NCI-H1105 treated with DMSO at 0.1 percent for 48 hours (cell line): ENCODE data around the gene COMMD1.
"Not testable (repeated sequence)": the region's sequence is repeated elsewhere in the genome, so short reads cannot be mapped to it uniquely, and the experiment has no call there.

ENCODE experiments used
- DNase-seq: peaks from one replicate; lab custom pipeline; 2025; lab: John Stamatoyannopoulos, UW

Gene COMMD1

DNA sequence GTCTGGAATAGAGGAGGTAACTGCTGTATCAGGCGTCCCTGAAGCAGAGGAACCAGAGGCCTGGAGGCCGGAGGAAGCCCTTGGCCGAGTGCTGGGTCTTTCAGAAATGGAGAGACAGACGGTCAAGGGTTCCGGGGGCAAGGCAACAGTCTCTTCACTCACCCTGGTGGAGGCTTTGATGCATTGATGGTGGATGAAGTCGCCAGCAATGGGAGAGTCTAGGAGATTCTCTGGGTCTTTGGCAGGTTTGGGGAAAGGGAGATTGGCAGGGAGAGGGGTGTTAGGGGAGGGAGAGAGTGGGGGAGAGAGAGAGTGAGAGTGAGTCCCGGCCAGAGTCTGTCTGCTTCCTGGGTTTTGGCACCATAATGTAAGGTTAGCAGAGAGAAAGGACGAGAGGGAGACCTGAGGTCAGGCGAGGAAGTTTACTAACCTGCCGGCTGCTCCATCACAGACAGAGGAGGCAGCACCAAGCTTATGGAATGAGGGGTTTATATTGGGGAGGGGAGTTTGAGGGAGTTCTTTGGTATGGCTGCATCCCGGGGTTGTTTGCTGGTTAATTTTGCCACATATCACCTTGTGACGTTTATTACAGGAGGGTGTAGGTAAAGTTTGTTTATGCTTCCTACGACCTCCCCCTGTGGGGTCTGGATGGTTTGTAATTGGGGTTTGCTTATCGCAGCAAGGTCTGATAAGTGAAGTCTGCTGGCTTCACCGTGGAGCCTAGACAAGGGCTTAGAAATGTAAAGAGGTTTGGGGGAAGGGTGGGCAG lies 19.6 kb downstream of the COMMD1 start:
- no peak for DNase-seq

DNA sequence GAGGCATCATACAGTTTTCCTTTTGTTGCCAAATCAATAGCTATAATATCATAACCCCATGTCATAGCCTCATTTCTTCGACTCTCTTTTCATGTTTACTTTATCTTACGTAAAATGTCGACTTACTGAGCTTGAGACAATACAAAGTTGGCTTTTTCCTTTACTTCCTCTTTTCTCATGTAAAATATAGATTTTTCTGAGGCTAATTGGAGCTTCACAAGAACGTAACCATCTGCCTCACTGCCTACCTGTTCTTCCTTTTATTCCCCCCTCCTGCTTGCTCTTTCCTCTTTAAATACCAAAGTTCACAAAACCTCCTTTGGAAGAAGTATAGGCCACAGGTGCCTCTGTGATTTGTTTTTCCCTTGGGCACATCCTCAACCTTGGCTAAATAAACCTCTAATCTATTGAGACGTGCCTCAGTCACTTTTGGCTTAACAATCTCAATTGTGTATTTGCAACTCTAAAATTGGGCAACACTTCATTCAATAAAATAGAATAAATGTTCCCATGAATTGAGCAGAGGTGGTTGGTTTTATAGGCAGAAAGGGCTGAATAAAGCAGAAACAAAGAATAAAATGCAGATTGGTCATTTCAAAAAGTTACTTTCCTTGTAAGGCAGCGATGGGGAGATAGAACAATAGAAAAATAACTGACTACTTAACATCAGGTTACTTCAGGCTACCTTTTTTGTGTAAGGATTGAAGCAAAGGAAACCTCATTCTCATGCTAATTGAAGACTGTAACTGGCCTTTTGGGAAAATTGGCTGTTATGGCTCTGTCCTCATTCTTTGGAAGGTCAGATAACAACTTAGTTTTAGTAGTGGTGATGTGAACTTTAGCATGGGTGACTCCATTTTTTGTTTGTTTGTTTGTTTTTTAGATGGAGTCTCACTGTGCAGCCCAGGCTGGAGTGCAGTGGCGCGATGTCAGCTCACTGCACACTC lies 21.3 kb downstream of the COMMD1 start:
- DNase-seq, result no peak

DNA sequence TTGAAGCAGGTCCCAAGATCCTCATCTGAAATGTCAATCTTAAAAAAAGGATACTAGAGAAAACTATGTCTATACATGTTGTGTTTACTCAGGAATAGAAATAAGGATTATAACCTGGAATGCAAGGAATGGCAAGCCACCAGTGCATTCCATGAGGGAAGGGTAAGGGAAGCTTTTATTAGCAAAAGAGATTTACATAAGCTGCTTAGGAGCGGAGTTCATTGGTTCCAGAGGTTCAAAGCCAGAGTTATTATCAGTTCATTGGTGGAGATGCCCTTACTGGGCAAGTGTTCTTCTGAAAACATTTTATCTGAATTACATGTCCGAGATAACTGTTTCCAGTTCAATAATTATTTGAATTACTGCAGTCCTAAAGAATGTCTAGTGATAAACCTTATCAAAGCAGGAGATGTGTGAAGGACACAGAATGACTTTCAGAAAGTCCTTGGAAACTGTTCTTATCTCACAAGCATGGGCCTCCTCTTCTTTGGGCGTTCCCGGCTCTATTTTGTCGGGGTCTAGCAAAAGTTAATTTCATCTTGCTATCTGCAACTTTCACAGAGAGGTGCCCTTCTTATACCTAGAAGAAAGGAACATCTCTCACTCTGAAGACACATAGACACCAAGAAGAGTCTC lies 23.5 kb downstream of the COMMD1 start:
- no peak for DNase-seq

GRCh38 chr2:61937098-61937497 lies 31.6 kb downstream of the COMMD1 start:
- no peak for DNase-seq

DNA sequence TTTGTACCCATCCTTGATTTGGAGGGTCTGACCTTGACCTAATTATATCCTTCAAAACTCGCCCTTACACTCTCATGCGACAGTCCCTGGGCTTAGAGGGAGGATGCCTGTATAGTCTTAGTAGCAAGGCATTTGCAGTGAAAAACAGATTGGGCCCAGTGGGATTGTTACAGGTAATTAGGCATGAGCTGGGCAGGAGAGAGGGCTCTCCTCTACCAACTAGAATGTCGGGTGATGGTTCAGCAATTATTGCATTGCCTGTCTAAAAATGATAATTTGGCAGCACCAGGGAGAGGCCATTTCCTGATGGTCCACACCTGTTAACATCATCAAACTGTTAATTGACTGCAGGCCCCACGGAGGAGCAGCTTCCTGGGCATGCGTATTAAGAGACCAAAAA lies 32.4 kb downstream of the COMMD1 start:
- no peak for DNase-seq

- no peak for DNase-seq
Observed at GRCh38 chr2:61938511-61938910, 33.0 kb downstream of the COMMD1 start.

DNA sequence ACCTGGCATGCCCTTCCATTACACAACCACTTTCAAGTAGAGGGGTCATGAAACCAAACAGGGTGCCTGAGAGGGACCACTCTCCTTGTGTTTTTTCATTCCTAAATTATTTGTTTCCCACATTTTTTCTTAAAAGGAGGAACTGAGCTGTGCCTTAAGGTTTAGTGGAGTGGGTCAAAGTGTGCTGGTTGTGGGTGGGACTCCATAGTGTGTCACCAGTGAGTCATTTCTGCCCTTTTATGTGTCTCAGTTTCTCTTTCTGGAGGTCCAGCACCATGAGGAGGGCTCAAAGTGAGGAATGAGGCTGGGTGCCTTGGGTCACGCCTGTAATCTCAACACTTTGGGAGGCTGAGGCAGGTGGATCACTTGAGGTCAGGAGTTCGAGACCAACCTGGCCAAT lies 37.8 kb downstream of the COMMD1 start:
- DNase-seq, result no peak

DNA sequence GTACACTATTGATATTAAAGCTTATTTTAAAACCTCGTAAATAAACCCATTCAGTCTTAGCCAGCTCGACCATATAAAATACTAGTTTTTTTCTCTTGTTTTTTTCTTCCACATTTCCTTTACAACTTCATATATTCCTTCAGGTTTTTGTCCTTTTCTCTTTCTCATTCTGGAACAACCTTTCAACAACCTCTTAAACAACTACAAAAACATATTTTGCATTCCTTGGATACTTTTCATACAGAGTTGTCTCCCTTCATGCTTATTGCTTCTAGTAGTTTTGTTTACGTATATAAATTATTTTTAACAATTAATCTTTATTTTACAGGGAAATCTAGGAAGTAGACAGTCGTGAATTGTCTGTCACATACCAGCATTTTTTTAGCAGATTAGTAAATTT lies 41.2 kb downstream of the COMMD1 start:
- no peak for DNase-seq

DNA sequence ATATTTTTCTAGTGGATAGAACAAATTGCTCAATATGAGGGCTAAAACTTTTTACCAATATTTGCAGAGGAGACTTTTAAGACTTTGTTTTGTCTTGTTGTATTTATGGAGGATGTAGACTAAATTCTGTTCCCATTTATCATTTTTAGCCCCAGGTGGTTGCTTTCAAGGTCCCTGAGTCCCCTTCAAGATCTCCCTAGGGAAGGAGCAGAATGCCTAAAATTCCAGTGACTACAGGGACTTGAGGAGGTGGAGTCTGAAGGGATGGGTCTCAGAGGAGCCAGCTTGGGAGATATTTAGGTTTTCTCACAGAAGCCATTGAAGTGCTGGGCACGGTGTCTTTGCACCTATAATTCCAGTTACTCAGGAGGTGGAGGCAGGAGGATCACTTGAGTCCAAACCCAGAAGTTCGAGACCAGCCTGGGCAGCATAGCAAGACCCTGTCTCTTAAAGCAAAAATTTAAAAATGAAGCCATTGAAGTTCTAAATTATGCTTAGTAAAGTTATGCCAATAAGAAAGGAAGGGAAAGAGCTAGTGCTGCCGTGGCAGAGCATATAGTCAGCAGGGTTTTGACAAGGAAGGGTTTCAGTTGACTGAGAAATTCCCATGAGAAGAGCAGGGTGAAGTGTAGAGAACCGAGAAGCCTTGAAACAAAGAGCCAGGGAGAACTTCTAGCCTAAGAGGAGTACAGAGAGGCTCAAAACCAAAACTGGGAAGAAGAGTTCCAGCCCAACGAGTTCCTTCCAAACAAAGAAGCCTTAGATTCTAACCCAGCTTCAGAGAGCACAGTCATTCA lies 43.4 kb downstream of the COMMD1 start:
- no peak for DNase-seq

GRCh38 chr2:61949458-61949713 lies 43.9 kb downstream of the COMMD1 start:
- DNase-seq, result no peak

DNA sequence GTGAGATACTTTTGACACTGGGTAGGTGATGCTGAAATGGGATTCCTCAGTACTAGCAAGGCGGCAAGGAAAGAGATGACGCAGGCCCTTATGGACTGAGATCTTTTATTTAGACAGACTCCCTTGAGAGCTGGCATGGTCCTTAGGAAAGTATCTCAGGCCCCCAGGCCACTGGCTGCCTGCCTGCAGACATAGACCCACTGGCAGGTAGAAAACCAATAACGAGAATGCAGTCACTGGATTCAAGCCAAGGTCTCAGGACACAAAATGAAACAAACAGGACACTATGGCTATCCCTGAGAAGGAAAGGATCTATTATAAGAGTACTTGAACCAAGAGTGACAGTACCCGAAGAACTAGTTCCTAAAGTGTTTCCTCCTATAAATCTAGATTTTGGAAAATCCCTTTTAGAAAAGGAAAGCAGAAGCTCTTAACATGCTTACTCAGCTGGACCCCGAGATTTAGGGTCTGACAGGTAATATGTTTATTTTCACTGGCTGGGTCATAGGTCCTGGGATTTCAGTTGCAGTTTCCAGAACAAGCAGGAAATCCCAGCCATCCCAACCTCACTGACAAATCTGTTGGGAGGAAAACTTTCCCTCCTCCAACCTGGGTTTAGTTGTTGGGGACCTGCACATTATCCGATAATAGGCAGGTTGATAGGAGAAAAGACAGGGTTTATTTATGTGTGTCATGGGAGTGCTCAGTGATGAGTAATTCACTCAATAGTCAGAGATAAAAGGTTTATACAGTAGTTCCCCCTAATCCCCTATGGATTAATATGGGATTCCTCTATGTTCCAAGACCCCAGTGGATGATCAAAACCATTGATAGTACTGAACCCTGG lies 44.5 kb downstream of the COMMD1 start:
- DNase-seq, result peak; percentile 4

GRCh38 chr2:61950571-61951315 lies 45.3 kb downstream of the COMMD1 start:
- no peak for DNase-seq

DNA sequence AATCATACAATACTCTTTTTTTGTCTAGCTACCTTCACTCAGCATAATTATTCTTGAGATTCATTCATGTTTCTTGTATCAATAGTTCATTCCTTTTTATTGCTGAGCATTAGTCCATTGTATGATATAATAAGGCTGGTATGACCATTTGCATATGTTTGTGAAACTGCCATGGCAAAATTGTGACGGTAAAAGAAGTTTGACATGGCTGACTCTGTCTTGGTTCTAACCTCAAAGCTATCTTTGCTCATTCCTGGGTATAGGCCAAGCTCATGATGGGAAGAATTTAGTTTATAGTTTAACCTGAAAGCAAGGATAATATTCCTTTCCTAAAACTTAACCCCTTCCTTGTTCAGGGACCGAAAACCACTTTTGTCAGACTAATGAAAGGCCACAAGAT lies 46.4 kb downstream of the COMMD1 start:
- DNase-seq, result no peak

GRCh38 chr2:61952288-61952687 lies 46.8 kb downstream of the COMMD1 start:
- no peak for DNase-seq

- not testable (repeated sequence) for DNase-seq
Observed at GRCh38 chr2:61954856-61955255, 49.4 kb downstream of the COMMD1 start.

DNA sequence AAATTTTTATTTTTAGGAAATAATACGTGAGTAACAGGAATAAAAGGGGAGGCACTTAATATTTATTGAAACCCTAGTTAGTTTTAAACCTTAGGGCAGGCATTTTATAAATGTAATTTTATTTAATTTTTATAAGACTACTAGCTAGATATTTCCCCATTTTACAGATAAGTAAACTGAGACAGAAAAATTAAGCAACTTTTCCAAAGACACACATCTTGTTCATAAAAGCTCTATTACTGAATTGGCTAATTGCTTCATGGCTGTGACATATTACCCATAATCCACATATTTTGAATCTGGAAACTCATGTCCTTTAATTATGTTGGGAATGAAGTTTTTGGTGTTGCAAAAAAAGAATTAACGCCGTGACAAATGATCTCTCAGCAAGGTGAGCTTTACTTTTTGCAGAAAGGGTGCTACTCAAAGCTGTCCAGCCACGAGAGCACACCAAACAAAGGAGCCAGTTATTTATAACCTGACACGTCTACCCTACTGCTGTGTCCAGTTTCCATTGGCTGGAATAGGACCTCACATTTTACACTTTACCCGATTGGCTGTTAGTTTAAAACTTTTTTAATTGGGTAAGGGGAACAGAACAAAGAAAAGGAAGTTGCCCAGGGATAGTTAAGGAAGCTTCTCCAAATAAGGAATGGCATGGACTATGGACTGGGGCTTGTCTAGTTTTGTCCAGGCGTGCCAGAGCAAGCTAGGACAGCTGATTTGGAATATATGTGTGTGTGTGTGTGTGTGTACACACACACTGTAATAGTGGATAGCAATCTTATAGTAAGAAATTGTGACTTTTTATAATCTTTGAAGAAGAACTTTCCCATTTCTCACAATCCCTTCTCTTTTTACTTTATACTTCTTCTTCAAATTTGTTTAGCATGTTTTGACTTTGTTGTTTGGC lies 54.2 kb downstream of the COMMD1 start:
- no peak for DNase-seq

GRCh38 chr2:61961231-61961901 lies 55.9 kb downstream of the COMMD1 start:
- DNase-seq, result no peak

DNA sequence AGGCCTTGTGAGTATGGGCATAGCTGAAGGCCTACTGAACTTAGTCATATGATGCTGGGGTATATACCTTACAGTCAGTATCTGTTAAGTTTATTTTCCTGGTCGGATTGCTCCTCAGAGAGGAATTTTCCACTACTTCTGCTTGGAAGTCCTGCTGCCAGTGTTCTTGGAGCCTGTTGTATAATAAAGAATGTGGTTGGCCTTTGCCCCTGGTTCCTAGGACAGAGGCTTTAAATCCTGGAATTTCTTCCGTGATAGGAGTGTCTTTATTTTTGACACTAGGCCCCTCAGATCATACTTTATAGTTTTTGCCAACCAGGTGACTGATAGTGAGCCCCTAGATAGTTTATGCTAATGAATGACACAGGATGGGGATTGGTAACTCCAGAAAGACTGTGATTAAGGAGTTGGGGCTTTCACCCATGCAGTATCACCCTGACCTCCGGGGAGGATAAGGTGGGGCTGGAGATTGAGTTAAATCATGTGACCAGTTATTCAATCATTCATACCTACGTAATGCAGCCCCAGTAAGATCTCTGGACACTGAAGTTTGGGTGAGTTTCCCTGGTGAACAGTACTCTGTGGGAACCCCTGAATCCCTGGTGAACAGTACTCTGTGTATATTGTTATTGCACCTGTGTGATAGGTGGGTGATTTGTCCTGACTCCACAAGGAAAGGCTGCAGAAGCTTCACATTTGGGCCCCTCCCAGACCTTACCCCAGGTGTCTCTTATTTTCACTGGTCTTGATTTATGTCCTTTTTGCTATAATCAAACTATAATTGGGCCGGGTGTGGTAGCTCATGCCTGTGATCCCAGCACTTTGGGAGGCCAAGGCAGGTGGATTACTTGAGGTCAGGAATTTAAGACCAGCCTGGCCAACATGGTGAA lies 56.9 kb downstream of the COMMD1 start:
- DNase-seq, result no peak
